Astrocyte (in vitro differentiated cells and primary cell): Measurements from ENCODE around the gene ATP5PF. TPM values are rescaled to one million over a fixed set of nuclear protein-coding genes. Genes with fewer than 3 reads are reported as not detected.
"Not testable (repeated sequence)": the region's sequence is repeated elsewhere in the genome, so short reads cannot be mapped to it uniquely, and the experiment has no call there.

ENCODE experiments used
- DNase-seq: peaks from one replicate; pipeline ENCODE4 v3.0.0-alpha.2; 2010; ENCODE audit warnings: low read depth
- FAIRE-seq: peaks from 2 replicates; lab custom pipeline; 2011; peaks lifted over from hg19 to GRCh38; lab: Jason Lieb, UNC
- H2AFZ ChIP-seq: 2 replicates; pipeline ENCODE4 v1.6.0; 2012; ENCODE audit warnings: low read depth, low read length, inconsistent platforms
- H3K27ac ChIP-seq: 2 replicates; pipeline ENCODE4 v1.5.1; 2011; ENCODE audit warnings: low read depth, low read length, inconsistent platforms
- H3K27me3 ChIP-seq: 2 replicates; pipeline ENCODE4 v1.6.0; 2011; ENCODE audit warnings: low read length, inconsistent platforms; ENCODE audit not compliant: insufficient read depth
- H3K36me3 ChIP-seq: 2 replicates; pipeline ENCODE4 v1.5.1; 2011; ENCODE audit warnings: low read length, inconsistent platforms; ENCODE audit not compliant: insufficient read depth
- H3K4me1 ChIP-seq: 2 replicates; pipeline ENCODE4 v1.5.1; 2011; ENCODE audit warnings: low read length, inconsistent platforms; ENCODE audit not compliant: insufficient read depth
- H3K4me2 ChIP-seq: 2 replicates; pipeline ENCODE4 v1.6.0; 2012; ENCODE audit warnings: low read length, inconsistent platforms
- H3K4me3 ChIP-seq: 2 replicates; pipeline ENCODE4 v1.5.1; 2011; ENCODE audit warnings: low read depth, mild to moderate bottlenecking, low read length, inconsistent platforms; ENCODE audit not compliant: insufficient read depth
- H3K79me2 ChIP-seq: 2 replicates; pipeline ENCODE4 v1.6.0; 2012; ENCODE audit warnings: mild to moderate bottlenecking, low read length, inconsistent platforms; ENCODE audit not compliant: insufficient read depth
- H3K9ac ChIP-seq: 2 replicates; pipeline ENCODE4 v1.6.0; 2012; ENCODE audit warnings: mild to moderate bottlenecking, low read length, inconsistent platforms
- H3K9me3 ChIP-seq: 2 replicates; pipeline ENCODE4 v1.5.1; 2012; ENCODE audit warnings: low read depth, mild to moderate bottlenecking, low read length, inconsistent platforms; ENCODE audit not compliant: insufficient read depth
- H4K20me1 ChIP-seq: 2 replicates; pipeline ENCODE4 v1.6.0; 2012; ENCODE audit warnings: low read length, inconsistent platforms; ENCODE audit not compliant: insufficient read depth
- H3K27ac Mint-ChIP-seq: one replicate; pipeline ENCODE4 v1.8.0; 2021; ENCODE audit warnings: mild to moderate bottlenecking, mixed read lengths; ENCODE audit not compliant: unreplicated experiment
- H3K27me3 Mint-ChIP-seq: one replicate; pipeline ENCODE4 v1.8.0; 2021; ENCODE audit warnings: low read depth, mixed read lengths; ENCODE audit not compliant: unreplicated experiment
- H3K36me3 Mint-ChIP-seq: one replicate; pipeline ENCODE4 v1.8.0; 2021; ENCODE audit warnings: low read depth, mixed read lengths; ENCODE audit not compliant: unreplicated experiment
- H3K4me1 Mint-ChIP-seq: one replicate; pipeline ENCODE4 v1.8.0; 2021; ENCODE audit warnings: low read depth, mixed read lengths; ENCODE audit not compliant: unreplicated experiment
- H3K4me3 Mint-ChIP-seq: one replicate; pipeline ENCODE4 v1.8.0; 2021; ENCODE audit warnings: mild to moderate bottlenecking, moderate library complexity, mixed read lengths; ENCODE audit not compliant: unreplicated experiment
- H3K9me3 Mint-ChIP-seq: one replicate; pipeline ENCODE4 v1.8.0; 2021; ENCODE audit warnings: mild to moderate bottlenecking, mixed read lengths; ENCODE audit not compliant: unreplicated experiment
- EZH2 ChIP-seq: IDR thresholded peaks from 2 replicates; pipeline ENCODE4 v1.6.1; 2012; ENCODE audit warnings: mild to moderate bottlenecking, low read length, inconsistent platforms; ENCODE audit not compliant: insufficient read depth
- total RNA-seq: library from RNA; stranded (reverse); gene quantifications from 2 replicates; pipeline ENCODE4 v1.2.1, GENCODE V29; 2021
- TF ChIP-seq, protein P1 (sequence below): IDR thresholded peaks from 2 replicates; pipeline ENCODE4 v1.5.1; 2011; ENCODE audit warnings: low read depth, mild to moderate bottlenecking, inconsistent platforms, low read length, moderate library complexity; ENCODE audit not compliant: insufficient read depth

Gene ATP5PF
- total RNA-seq, 1 donor from 2014 or later = 139 TPM

DNA sequence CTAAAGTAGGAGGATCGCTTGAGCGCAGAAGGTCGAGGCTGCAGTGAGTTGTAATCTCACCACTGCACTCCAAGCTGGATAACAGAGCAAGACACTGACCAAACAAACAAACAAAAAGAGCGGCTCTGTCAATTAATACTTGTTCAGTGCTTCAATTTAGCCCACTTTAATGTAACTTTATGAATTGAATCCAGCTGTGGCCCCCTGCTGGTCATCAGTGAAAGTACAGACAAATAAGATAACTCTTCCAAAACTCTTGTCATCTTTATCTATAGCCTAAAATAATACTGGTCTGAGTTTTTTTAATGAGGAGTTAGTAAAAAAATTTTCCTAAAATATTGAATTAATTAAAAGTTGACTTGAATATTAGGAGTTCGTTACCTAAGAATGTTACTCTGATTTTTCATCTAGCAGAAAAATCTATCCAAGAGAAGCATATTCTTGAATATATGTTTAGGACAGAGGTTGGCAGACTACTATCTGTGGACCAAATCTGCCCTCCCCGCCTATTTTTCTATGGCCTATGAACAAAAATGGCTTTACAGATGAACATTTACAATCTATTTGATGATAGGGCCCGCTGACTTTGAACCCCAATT is 26.1 kb downstream of the ATP5PF start:
- H3K27me3 Mint-ChIP-seq = no peaks in the 10 kb centered on the region
- no peaks in the 10 kb centered on the region for H3K4me1 Mint-ChIP-seq
- no peak for FAIRE-seq

DNA sequence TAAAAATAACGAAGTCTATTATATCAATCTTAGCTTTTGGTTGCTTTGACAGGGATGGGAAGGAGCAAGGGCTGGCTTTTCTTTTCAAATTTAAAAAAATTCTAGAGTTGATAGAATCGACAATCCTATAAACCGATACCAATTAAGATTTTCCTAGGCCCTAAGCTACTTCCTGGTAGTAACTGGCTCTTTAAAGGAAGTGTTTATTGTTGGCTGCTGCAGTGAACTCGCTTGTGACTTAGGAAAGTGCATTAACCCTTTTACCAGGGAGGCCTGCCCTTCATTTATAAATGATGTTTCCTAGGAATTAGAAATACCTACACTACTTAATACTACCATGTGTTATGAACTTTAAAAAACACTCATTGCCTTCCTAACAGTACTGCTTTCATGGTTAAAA is 33.2 kb downstream of the ATP5PF start:
- no peak overlapping the region for H2AFZ ChIP-seq
- no peaks in the 10 kb centered on the region for H4K20me1 ChIP-seq
- no peak overlapping the region for H3K27ac ChIP-seq
- no peak for TF ChIP-seq EZH2
- TF ChIP-seq, protein P1, sequence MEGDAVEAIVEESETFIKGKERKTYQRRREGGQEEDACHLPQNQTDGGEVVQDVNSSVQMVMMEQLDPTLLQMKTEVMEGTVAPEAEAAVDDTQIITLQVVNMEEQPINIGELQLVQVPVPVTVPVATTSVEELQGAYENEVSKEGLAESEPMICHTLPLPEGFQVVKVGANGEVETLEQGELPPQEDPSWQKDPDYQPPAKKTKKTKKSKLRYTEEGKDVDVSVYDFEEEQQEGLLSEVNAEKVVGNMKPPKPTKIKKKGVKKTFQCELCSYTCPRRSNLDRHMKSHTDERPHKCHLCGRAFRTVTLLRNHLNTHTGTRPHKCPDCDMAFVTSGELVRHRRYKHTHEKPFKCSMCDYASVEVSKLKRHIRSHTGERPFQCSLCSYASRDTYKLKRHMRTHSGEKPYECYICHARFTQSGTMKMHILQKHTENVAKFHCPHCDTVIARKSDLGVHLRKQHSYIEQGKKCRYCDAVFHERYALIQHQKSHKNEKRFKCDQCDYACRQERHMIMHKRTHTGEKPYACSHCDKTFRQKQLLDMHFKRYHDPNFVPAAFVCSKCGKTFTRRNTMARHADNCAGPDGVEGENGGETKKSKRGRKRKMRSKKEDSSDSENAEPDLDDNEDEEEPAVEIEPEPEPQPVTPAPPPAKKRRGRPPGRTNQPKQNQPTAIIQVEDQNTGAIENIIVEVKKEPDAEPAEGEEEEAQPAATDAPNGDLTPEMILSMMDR = no peak
- FAIRE-seq (no peak), DNase-seq (no peak)
- H3K9ac ChIP-seq = no peak overlapping the region
- Mint-ChIP-seq H3K27ac (no peak overlapping the region), H3K9me3 (no peaks in the 10 kb centered on the region), H3K4me1 (peaks cover 2% of the 10 kb centered on the region), H3K36me3 (peaks cover 7% of the 10 kb centered on the region), H3K27me3 (no peaks in the 10 kb centered on the region), H3K4me3 (no peak overlapping the region)
- no peaks in the 10 kb centered on the region for H3K36me3 ChIP-seq
- no peaks in the 10 kb centered on the region for H3K27me3 ChIP-seq
- no peaks in the 10 kb centered on the region for H3K9me3 ChIP-seq
- H3K4me1 ChIP-seq = peaks cover 4% of the 10 kb centered on the region
- no peak overlapping the region for H3K4me2 ChIP-seq
- H3K4me3 ChIP-seq = no peak overlapping the region
- H3K79me2 ChIP-seq = no peaks in the 10 kb centered on the region

More for the DNA sequence above, 26.1 kb downstream of the ATP5PF start:
- H3K4me3 ChIP-seq = no peak overlapping the region
- no peaks in the 10 kb centered on the region for H3K9me3 ChIP-seq
- no peak for TF ChIP-seq EZH2
- TF ChIP-seq, protein P1 = peak; percentile 89
- no peak overlapping the region for H2AFZ ChIP-seq
- no peak overlapping the region for H3K4me2 ChIP-seq
- H3K9ac ChIP-seq = no peak overlapping the region
- no peaks in the 10 kb centered on the region for H3K36me3 ChIP-seq
- Mint-ChIP-seq H3K36me3 (no peaks in the 10 kb centered on the region), H3K4me3 (no peak overlapping the region), H3K9me3 (no peaks in the 10 kb centered on the region), H3K27ac (no peak overlapping the region)
- no peak overlapping the region for H3K27ac ChIP-seq
- no peaks in the 10 kb centered on the region for H3K4me1 ChIP-seq
- no peaks in the 10 kb centered on the region for H3K27me3 ChIP-seq
- no peaks in the 10 kb centered on the region for H4K20me1 ChIP-seq
- peak; percentile 4 for DNase-seq
- no peaks in the 10 kb centered on the region for H3K79me2 ChIP-seq

DNA sequence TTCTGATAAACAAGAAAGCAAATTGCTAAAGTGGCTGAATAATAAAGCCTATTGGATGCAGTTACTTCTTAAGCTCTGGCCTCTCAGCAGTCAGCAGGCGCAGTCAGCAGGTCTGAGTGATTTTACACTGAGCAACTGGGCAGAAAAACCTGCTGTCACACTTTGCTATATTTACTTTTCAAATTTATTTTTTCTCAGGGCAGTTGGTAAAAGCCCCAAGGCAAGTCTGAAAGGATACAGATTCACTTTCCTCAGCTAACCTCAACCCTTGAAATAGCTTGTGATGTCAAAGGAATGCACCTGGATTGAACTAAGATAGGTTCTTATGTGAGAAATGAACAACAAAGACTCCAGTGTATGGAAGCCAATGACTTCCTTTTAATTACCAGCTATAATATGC is 34.0 kb downstream of the ATP5PF start:
- Mint-ChIP-seq H3K27ac (no peak overlapping the region), H3K27me3 (no peaks in the 10 kb centered on the region), H3K36me3 (peaks cover 8% of the 10 kb centered on the region), H3K4me1 (peaks cover 2% of the 10 kb centered on the region), H3K4me3 (no peak overlapping the region), H3K9me3 (no peaks in the 10 kb centered on the region)
- TF ChIP-seq, protein P1 = no peak
- no peak for TF ChIP-seq EZH2
- H3K27me3 ChIP-seq = no peaks in the 10 kb centered on the region
- FAIRE-seq (no peak), DNase-seq (no peak)
- H3K36me3 ChIP-seq = no peaks in the 10 kb centered on the region
- no peak overlapping the region for H3K9ac ChIP-seq
- H4K20me1 ChIP-seq = no peaks in the 10 kb centered on the region
- no peak overlapping the region for H3K4me2 ChIP-seq
- no peak overlapping the region for H3K27ac ChIP-seq
- peaks cover 4% of the 10 kb centered on the region for H3K4me1 ChIP-seq
- H2AFZ ChIP-seq = no peak overlapping the region
- H3K4me3 ChIP-seq = no peak overlapping the region
- H3K9me3 ChIP-seq = no peaks in the 10 kb centered on the region
- H3K79me2 ChIP-seq = no peaks in the 10 kb centered on the region

DNA sequence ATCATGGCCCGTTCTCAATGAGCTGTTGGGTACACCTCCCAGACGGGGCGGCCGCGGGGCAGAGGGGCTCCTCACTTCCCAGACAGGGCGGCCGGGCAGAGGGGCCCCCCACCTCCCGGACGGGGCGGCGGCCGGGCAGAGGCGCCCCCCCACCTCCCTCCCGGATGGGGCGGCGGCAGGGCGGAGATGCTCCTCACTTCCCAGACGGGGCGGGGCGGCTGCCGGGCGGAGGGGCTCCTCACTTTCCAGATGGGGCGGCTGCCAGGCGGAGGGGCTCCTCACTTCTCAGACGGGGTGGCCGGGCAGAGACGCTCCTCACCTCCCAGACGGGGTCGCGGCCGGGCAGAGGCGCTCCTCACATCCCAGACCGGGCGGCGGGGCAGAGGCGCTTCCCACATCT is 39.2 kb downstream of the ATP5PF start:
- not testable (repeated sequence) for H3K9me3 ChIP-seq, H3K36me3 Mint-ChIP-seq, DNase-seq, H3K36me3 ChIP-seq, H4K20me1 ChIP-seq, H3K4me1 ChIP-seq, H3K27ac Mint-ChIP-seq, H3K4me2 ChIP-seq, FAIRE-seq, H2AFZ ChIP-seq, H3K79me2 ChIP-seq, H3K27ac ChIP-seq, H3K9me3 Mint-ChIP-seq, H3K4me3 ChIP-seq, H3K4me3 Mint-ChIP-seq, H3K9ac ChIP-seq, H3K27me3 Mint-ChIP-seq, H3K4me1 Mint-ChIP-seq, H3K27me3 ChIP-seq
